ENCODE data around the gene KLK10.
"Not testable (repeated sequence)": the region's sequence is repeated elsewhere in the genome, so short reads cannot be mapped to it uniquely, and the experiment has no call there.

The KLK10 gene

DNA sequence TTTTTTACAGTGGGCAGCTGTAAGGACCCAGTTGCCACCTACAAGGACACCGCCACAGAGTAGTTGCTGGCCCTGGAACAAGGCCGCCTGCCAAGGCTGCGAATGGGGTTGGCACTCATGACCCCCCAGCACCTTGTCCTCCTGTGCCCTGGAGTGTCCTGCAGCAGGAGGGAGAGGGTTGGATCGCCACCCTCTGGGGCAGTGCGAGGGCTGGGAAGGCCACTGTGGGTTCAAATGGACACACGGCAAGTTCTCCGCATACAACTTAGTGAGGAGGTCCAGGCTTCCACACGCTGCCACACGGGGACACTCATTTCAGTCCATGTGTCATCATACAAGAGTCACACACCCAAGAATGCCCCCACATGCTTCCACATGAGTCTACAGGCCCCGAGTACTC is 19.1 kb downstream of the KLK10 start:
- H3K9me3 ChIP-seq (ENCODE audit: insufficient read depth, low read depth, low read length): no peaks in the 10 kb centered on the region; the same call in 1 of the 2 replicates
- H3K9ac ChIP-seq (ENCODE audit: low read depth, low read length): no peak overlapping the region
- H3K4me3 ChIP-seq (ENCODE audit: low read length): no peak overlapping the region
- H3K27ac ChIP-seq (ENCODE audit: low read length): no peak overlapping the region
- 0 out of 2 replicates have a peak, but pooled peaks cover 4% of the 10 kb centered on the region for H3K27me3 ChIP-seq (ENCODE audit: insufficient read depth, low read length)
- H3K4me1 ChIP-seq (ENCODE audit: insufficient read depth, low read length): peaks cover 3% of the 10 kb centered on the region; the same call in 1 of the 2 replicates
- H3K36me3 ChIP-seq (ENCODE audit: insufficient read depth, low read depth, low read length): no peaks in the 10 kb centered on the region

- H3K27me3 ChIP-seq (ENCODE audit: insufficient read depth, low read length): 0 out of 2 replicates have a peak, but pooled peaks cover 4% of the 10 kb centered on the region
- H3K9ac ChIP-seq (ENCODE audit: low read depth, low read length): no peak overlapping the region
- H3K4me3 ChIP-seq (ENCODE audit: low read length): no peak overlapping the region
- peaks cover 3% of the 10 kb centered on the region; the same call in 1 of the 2 replicates for H3K4me1 ChIP-seq (ENCODE audit: insufficient read depth, low read length)
- no peaks in the 10 kb centered on the region for H3K36me3 ChIP-seq (ENCODE audit: insufficient read depth, low read depth, low read length)
- no peak overlapping the region for H3K27ac ChIP-seq (ENCODE audit: low read length)
- peaks cover 3% of the 10 kb centered on the region for H3K9me3 ChIP-seq (ENCODE audit: insufficient read depth, low read depth, low read length)
Observed at GRCh38 chr19:50998686-50999085, 20.8 kb downstream of the KLK10 start.

DNA sequence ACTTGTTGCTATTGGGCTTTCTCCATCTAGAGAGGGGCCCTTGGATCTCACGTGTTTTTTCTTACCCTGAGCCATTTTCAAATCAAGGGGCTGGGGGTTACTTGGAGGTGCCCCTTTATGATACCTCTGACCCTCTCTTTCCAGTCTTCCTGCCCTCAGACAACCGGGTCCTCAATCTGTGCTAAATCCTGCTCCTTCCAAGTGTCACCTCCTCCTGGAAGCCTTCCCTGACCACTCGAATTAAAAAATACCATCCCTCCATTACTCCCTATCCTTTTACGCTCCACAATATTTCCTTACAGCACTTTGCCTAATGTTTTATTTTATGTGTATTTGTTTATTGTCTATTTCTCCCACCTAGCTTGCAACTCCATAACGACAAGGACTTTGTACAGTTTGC is 21.4 kb downstream of the KLK10 start:
- Histone ChIP-seq H3K4me1 (ENCODE audit: insufficient read depth, low read length) (peaks cover 3% of the 10 kb centered on the region; the same call in 1 of the 2 replicates), H3K4me3 (ENCODE audit: low read length) (no peak overlapping the region), H3K27me3 (ENCODE audit: insufficient read depth, low read length) (0 out of 2 replicates have a peak, but pooled peaks cover 4% of the 10 kb centered on the region), H3K27ac (ENCODE audit: low read length) (no peak overlapping the region), H3K9me3 (ENCODE audit: insufficient read depth, low read depth, low read length) (peaks cover 3% of the 10 kb centered on the region), H3K9ac (ENCODE audit: low read depth, low read length) (no peak overlapping the region), H3K36me3 (ENCODE audit: insufficient read depth, low read depth, low read length) (no peaks in the 10 kb centered on the region)

- Histone ChIP-seq H3K4me3 (ENCODE audit: low read length) (no peak overlapping the region), H3K9me3 (ENCODE audit: insufficient read depth, low read depth, low read length) (peaks cover 3% of the 10 kb centered on the region), H3K27ac (ENCODE audit: low read length) (no peak overlapping the region), H3K9ac (ENCODE audit: low read depth, low read length) (no peak overlapping the region), H3K27me3 (ENCODE audit: insufficient read depth, low read length) (peaks cover 7% of the 10 kb centered on the region; the same call in 1 of the 2 replicates), H3K4me1 (ENCODE audit: insufficient read depth, low read length) (no peaks in the 10 kb centered on the region), H3K36me3 (ENCODE audit: insufficient read depth, low read depth, low read length) (no peaks in the 10 kb centered on the region)
Observed at GRCh38 chr19:50994129-50994528, 25.4 kb downstream of the KLK10 start.

GRCh38 chr19:50992666-50993035 is 26.9 kb downstream of the KLK10 start:
- Histone ChIP-seq H3K4me1 (ENCODE audit: insufficient read depth, low read length) (no peaks in the 10 kb centered on the region), H3K36me3 (ENCODE audit: insufficient read depth, low read depth, low read length) (no peaks in the 10 kb centered on the region), H3K27me3 (ENCODE audit: insufficient read depth, low read length) (peaks cover 18% of the 10 kb centered on the region), H3K4me3 (ENCODE audit: low read length) (no peak overlapping the region), H3K9me3 (ENCODE audit: insufficient read depth, low read depth, low read length) (peaks cover 6% of the 10 kb centered on the region), H3K9ac (ENCODE audit: low read depth, low read length) (no peak overlapping the region), H3K27ac (ENCODE audit: low read length) (no peak overlapping the region)

GRCh38 chr19:50984416-50984815 is 35.1 kb downstream of the KLK10 start:
- not testable (repeated sequence) for H3K9me3 ChIP-seq (ENCODE audit: insufficient read depth, low read depth, low read length); H3K9ac ChIP-seq (ENCODE audit: low read depth, low read length)
- H3K27me3 ChIP-seq (ENCODE audit: insufficient read depth, low read length): peaks cover 21% of the 10 kb centered on the region

GRCh38 chr19:50983625-50984292 is 35.8 kb downstream of the KLK10 start, which contains the start of gene KLK7:
KLK7 (minus strand) TSS chr19:50983917; CDS start chr19:50982399, 1,518 bp downstream.
- Histone ChIP-seq H3K27ac (ENCODE audit: low read length) (no peak within 1 kb of the TSS), H3K9me3 (ENCODE audit: insufficient read depth, low read depth, low read length) (peaks cover 2% of the 10 kb centered on the region; the same call in 1 of the 2 replicates), H3K4me1 (ENCODE audit: insufficient read depth, low read length) (no peaks in the 10 kb centered on the region), H3K9ac (ENCODE audit: low read depth, low read length) (no peak within 1 kb of the TSS), H3K4me3 (ENCODE audit: low read length) (peak within 1 kb of the TSS; percentile 55; the same call in 1 of the 2 replicates), H3K27me3 (ENCODE audit: insufficient read depth, low read length) (peaks cover 20% of the 10 kb centered on the region), H3K36me3 (ENCODE audit: insufficient read depth, low read depth, low read length) (no peaks in the 10 kb centered on the region)

More at GRCh38 chr19:50984416-50984815, 35.1 kb downstream of the KLK10 start:
- H3K27ac ChIP-seq (ENCODE audit: low read length); H3K36me3 ChIP-seq (ENCODE audit: insufficient read depth, low read depth, low read length); H3K4me1 ChIP-seq (ENCODE audit: insufficient read depth, low read length); H3K4me3 ChIP-seq (ENCODE audit: low read length): not testable (repeated sequence)

DNA sequence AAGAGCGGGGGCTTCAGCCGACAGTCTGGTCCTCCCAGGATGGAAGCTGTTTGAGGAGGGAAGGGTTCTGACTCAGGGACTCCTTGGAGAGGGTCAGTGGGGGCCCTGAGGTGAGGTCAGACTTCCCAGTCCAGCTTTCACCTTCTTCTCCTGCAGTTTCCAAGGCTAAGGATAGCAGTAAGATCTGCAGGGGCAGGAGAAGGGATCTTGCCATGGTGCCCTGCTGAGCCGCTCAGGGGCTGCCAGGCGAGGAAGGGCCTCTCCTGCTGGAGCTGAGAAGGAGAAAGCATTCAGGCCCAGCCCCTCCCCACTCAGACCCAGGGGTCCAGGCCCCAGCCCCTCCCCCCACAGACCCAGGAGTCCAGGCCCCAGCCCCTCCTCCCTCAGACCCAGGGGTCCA is 37.3 kb downstream of the KLK10 start:
- peaks cover 7% of the 10 kb centered on the region; the same call in 1 of the 2 replicates for H3K27me3 ChIP-seq (ENCODE audit: insufficient read depth, low read length)
- H3K4me3 ChIP-seq (ENCODE audit: low read length): no peak overlapping the region
- peaks cover 3% of the 10 kb centered on the region; the same call in 1 of the 2 replicates for H3K9me3 ChIP-seq (ENCODE audit: insufficient read depth, low read depth, low read length)
- H3K4me1 ChIP-seq (ENCODE audit: insufficient read depth, low read length): no peaks in the 10 kb centered on the region
- no peaks in the 10 kb centered on the region for H3K36me3 ChIP-seq (ENCODE audit: insufficient read depth, low read depth, low read length)
- no peak overlapping the region for H3K9ac ChIP-seq (ENCODE audit: low read depth, low read length)
- H3K27ac ChIP-seq (ENCODE audit: low read length): no peak overlapping the region

DNA sequence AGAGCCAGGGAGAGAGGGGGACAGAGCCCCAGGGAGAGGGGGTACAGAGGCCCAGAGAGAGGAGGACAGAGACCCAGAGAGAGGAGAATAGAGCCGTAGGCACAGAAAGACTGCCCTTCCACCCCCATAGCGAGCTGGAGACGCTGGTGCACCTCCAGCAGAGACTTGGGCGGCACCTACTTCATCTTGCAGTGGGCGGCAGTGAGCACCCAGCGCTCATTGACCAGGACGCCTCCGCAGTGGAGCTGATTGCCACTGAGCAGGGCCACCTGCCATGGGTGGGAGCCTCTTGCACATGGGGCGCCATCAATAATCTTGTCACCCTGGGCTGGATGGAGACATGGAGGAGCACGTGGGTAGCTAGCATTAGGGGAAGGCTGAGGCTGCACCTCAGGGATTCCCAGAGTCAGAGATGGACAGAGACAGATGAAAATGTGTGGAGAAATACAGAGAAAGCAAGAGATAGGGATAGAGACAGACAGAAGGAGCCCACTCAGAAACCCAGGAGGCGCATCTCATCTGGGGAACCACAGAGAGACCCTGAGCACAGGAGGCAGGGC is 37.8 kb downstream of the KLK10 start:
- Histone ChIP-seq H3K4me3 (ENCODE audit: low read length) (no peak overlapping the region), H3K27ac (ENCODE audit: low read length) (no peak overlapping the region), H3K27me3 (ENCODE audit: insufficient read depth, low read length) (peaks cover 7% of the 10 kb centered on the region; the same call in 1 of the 2 replicates), H3K9me3 (ENCODE audit: insufficient read depth, low read depth, low read length) (peaks cover 5% of the 10 kb centered on the region; the same call in 1 of the 2 replicates), H3K4me1 (ENCODE audit: insufficient read depth, low read length) (no peaks in the 10 kb centered on the region), H3K36me3 (ENCODE audit: insufficient read depth, low read depth, low read length) (no peaks in the 10 kb centered on the region), H3K9ac (ENCODE audit: low read depth, low read length) (no peak overlapping the region)

DNA sequence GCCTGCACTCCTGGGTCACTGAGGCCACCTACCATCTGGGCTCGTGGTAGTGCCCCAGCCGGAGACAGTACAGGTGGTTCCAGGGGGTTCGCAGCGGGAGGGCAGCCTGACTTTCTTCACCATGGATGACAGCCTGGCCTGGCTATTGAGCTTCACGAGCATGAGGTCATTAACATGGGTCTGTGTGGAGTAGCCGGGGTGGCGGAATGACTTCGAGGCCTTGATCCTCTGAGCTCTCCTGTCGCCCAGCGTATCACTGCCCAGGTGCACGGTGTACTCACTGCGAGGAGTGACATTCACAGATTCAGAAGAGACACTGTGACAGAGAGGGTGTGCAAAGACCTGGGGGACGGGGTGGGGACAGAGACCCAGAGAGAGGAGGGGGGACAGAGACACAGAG is 39.3 kb downstream of the KLK10 start:
- no peak overlapping the region for H3K27ac ChIP-seq (ENCODE audit: low read length)
- peaks cover 7% of the 10 kb centered on the region; the same call in 1 of the 2 replicates for H3K27me3 ChIP-seq (ENCODE audit: insufficient read depth, low read length)
- H3K4me3 ChIP-seq (ENCODE audit: low read length): no peak overlapping the region
- no peak overlapping the region for H3K9ac ChIP-seq (ENCODE audit: low read depth, low read length)
- peaks cover 5% of the 10 kb centered on the region; the same call in 1 of the 2 replicates for H3K9me3 ChIP-seq (ENCODE audit: insufficient read depth, low read depth, low read length)
- no peaks in the 10 kb centered on the region for H3K36me3 ChIP-seq (ENCODE audit: insufficient read depth, low read depth, low read length)
- no peaks in the 10 kb centered on the region for H3K4me1 ChIP-seq (ENCODE audit: insufficient read depth, low read length)

GRCh38 chr19:50979758-50980157 is 39.8 kb downstream of the KLK10 start:
- no peak overlapping the region for H3K4me3 ChIP-seq (ENCODE audit: low read length)
- H3K27me3 ChIP-seq (ENCODE audit: insufficient read depth, low read length): peaks cover 7% of the 10 kb centered on the region; the same call in 1 of the 2 replicates

More at GRCh38 chr19:50979758-50980157, 39.8 kb downstream of the KLK10 start:
- H3K36me3 ChIP-seq (ENCODE audit: insufficient read depth, low read depth, low read length): no peaks in the 10 kb centered on the region
- H3K9me3 ChIP-seq (ENCODE audit: insufficient read depth, low read depth, low read length): peaks cover 5% of the 10 kb centered on the region; the same call in 1 of the 2 replicates
- H3K4me1 ChIP-seq (ENCODE audit: insufficient read depth, low read length): no peaks in the 10 kb centered on the region
- no peak overlapping the region for H3K27ac ChIP-seq (ENCODE audit: low read length)
- H3K9ac ChIP-seq (ENCODE audit: low read depth, low read length): no peak overlapping the region

All from iPS-20b (cell line).